HEK293 (cell line): Measurements from ENCODE around the gene KANK2.

ENCODE experiments used
- BCL11A ChIP-seq: fragments of 450-650 bp; formaldehyde crosslinking; IDR thresholded peaks from 2 replicates; pipeline ENCODE4 v1.5.1; 2016; ENCODE audit warnings: low read depth, missing biosample characterization, missing genetic modification characterization
- MYNN ChIP-seq: fragments of 450-650 bp; formaldehyde crosslinking; IDR thresholded peaks from 2 replicates; pipeline ENCODE4 v1.5.1; 2016; ENCODE audit warnings: missing biosample characterization, missing genetic modification characterization, borderline replicate concordance
- OSR2 ChIP-seq: fragments of 450-650 bp; formaldehyde crosslinking; IDR thresholded peaks from 2 replicates; pipeline ENCODE4 v1.5.1; 2016; ENCODE audit warnings: missing biosample characterization, missing genetic modification characterization
- PRDM1 ChIP-seq: fragments of 450-650 bp; formaldehyde crosslinking; IDR thresholded peaks from 2 replicates; pipeline ENCODE4; 2016; ENCODE audit warnings: missing biosample characterization, missing genetic modification characterization
- SP3 ChIP-seq: fragments of 450-650 bp; formaldehyde crosslinking; IDR thresholded peaks from 2 replicates; pipeline ENCODE4 v1.5.1; 2016; ENCODE audit warnings: missing biosample characterization, missing genetic modification characterization
- ZEB2 ChIP-seq: fragments of 450-650 bp; formaldehyde crosslinking; IDR thresholded peaks from 2 replicates; pipeline ENCODE4 v1.5.1; 2016; ENCODE audit warnings: missing biosample characterization, missing genetic modification characterization
- ZNF184 ChIP-seq: fragments of 450-650 bp; IDR thresholded peaks from 2 replicates; pipeline ENCODE4 v1.5.1; 2018; ENCODE audit warnings: missing biosample characterization, mild to moderate bottlenecking, missing genetic modification characterization
- ZNF2 ChIP-seq: fragments of 450-650 bp; formaldehyde crosslinking; IDR thresholded peaks from 2 replicates; pipeline ENCODE4 v1.5.1; 2016; ENCODE audit warnings: missing biosample characterization, missing genetic modification characterization
- ZNF354C ChIP-seq: fragments of 450-650 bp; formaldehyde crosslinking; IDR thresholded peaks from 2 replicates; pipeline ENCODE4 v1.5.1; 2016; ENCODE audit warnings: missing biosample characterization, missing genetic modification characterization, low read depth, borderline replicate concordance
- ZNF394 ChIP-seq: fragments of 450-650 bp; formaldehyde crosslinking; IDR thresholded peaks from 2 replicates; pipeline ENCODE4 v1.5.1; 2016; ENCODE audit warnings: missing biosample characterization, missing genetic modification characterization, mild to moderate bottlenecking, moderate library complexity, borderline replicate concordance
- ZNF423 ChIP-seq: fragments of 450-650 bp; formaldehyde crosslinking; IDR thresholded peaks from 2 replicates; pipeline ENCODE4 v1.5.1; 2016; ENCODE audit warnings: missing biosample characterization, missing genetic modification characterization
- ZNF433 ChIP-seq: fragments of 450-650 bp; formaldehyde crosslinking; IDR thresholded peaks from 2 replicates; pipeline ENCODE4 v1.5.1; 2016; ENCODE audit warnings: missing biosample characterization, missing genetic modification characterization, low read depth
- ZNF558 ChIP-seq: fragments of 450-650 bp; formaldehyde crosslinking; IDR thresholded peaks from 2 replicates; pipeline ENCODE4 v1.5.1; 2016; ENCODE audit warnings: missing biosample characterization, missing genetic modification characterization
- ZNF626 ChIP-seq: fragments of 450-650 bp; sonication (Bioruptor Pico); formaldehyde crosslinking; IDR thresholded peaks from 2 replicates; pipeline ENCODE4 v1.5.1; 2018; ENCODE audit warnings: missing biosample characterization, missing genetic modification characterization, inconsistent platforms
- TF ChIP-seq, protein P1 (sequence below): fragments of 450-650 bp; formaldehyde crosslinking; IDR thresholded peaks from 2 replicates; pipeline ENCODE4; 2016; ENCODE audit warnings: missing biosample characterization, missing genetic modification characterization
- TF ChIP-seq, protein P2 (sequence below): fragments of 450-650 bp; formaldehyde crosslinking; IDR thresholded peaks from 2 replicates; pipeline ENCODE4 v1.5.1; 2016; ENCODE audit warnings: missing biosample characterization, missing genetic modification characterization
- TF ChIP-seq, protein P3 (sequence below): fragments of 450-650 bp; formaldehyde crosslinking; IDR thresholded peaks from 2 replicates; pipeline ENCODE4 v1.5.1; 2016; ENCODE audit warnings: missing biosample characterization, missing genetic modification characterization
- TF ChIP-seq, protein P4 (sequence below): fragments of 450-650 bp; formaldehyde crosslinking; IDR thresholded peaks from 2 replicates; pipeline ENCODE4 v1.5.1; 2017; ENCODE audit warnings: missing biosample characterization, missing genetic modification characterization
- TF ChIP-seq, protein P5 (sequence below): fragments of 450-650 bp; formaldehyde crosslinking; IDR thresholded peaks from 2 replicates; pipeline ENCODE4 v1.5.1; 2016; ENCODE audit warnings: missing biosample characterization, missing genetic modification characterization
- TF ChIP-seq, protein P6 (sequence below): fragments of 450-650 bp; formaldehyde crosslinking; IDR thresholded peaks from 2 replicates; pipeline ENCODE4 v1.5.1; 2016; ENCODE audit warnings: missing biosample characterization, missing genetic modification characterization
- TF ChIP-seq, protein P7 (sequence below): fragments of 450-650 bp; formaldehyde crosslinking; conservative IDR thresholded peaks from 2 replicates; pipeline ENCODE4 v1.5.1; 2016; ENCODE audit warnings: low read depth, missing biosample characterization, missing genetic modification characterization

Gene KANK2

DNA sequence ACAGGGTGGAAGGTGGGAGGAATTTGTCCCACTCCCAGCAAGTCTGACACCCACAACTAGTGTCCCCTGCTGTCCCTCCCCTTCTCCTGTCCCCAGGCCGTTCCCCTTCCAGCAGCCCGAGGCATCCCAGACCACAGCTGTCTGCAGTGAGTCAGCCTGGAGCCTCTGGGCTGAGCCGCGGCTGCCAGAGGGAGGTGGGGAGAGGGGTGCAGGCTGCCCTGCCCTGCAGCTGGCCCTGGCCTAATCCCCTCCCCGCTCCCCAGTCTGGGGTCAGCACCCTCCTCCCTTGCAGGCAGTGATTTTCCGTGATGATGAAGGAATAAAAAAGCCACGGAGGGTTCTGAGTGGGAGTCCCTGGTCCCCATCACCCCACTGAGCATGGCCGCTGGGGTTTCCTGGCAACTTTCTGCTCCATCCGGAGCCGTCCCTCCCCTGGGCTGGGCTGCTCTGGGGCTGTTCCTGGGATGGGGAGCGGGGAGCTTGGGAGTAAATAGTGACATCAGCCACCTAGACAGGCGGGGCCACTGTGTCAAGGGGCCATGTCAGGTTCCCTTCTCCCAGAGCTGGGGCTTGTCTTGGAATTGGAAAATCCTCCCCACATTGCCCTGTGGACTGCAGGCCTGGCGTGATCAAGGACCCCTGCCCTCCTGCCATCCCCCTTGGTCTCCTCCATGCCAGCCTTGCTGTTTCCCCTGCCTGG, 58.6 kb downstream of the KANK2 start (continued):
- TF ChIP-seq ZNF394 (tag by site-specific recombination) (no peak; the same call in 1 of the 2 replicates), OSR2 (no peak), MYNN (tag by site-specific recombination) (no peak), ZNF558 (tag by site-specific recombination) (no peak), SP3 (tag by site-specific recombination) (peak; percentile 56; the same call in 1 of the 2 replicates), ZNF2 (tag by site-specific recombination) (0 out of 2 replicates have a peak, but pooled peaks have one; percentile 8), ZNF433 (tag by site-specific recombination) (no peak), ZNF626 (tag by site-specific recombination) (no peak), ZNF354C (tag by site-specific recombination) (no peak), ZNF423 (no peak), ZNF184 (tag by site-specific recombination) (no peak), BCL11A (tag by site-specific recombination) (no peak), PRDM1 (tag by site-specific recombination) (no peak), ZEB2 (tag by site-specific recombination) (peak; percentile 72; the same call in 1 of the 2 replicates)
- TF ChIP-seq, protein P1, sequence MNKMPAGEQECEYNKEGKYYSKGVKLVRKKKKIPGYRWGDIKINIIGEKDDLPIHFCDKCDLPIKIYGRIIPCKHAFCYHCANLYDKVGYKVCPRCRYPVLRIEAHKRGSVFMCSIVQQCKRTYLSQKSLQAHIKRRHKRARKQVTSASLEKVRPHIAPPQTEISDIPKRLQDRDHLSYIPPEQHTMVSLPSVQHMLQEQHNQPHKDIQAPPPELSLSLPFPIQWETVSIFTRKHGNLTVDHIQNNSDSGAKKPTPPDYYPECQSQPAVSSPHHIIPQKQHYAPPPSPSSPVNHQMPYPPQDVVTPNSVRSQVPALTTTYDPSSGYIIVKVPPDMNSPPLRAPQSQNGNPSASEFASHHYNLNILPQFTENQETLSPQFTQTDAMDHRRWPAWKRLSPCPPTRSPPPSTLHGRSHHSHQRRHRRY: no peak
- TF ChIP-seq, protein P2, sequence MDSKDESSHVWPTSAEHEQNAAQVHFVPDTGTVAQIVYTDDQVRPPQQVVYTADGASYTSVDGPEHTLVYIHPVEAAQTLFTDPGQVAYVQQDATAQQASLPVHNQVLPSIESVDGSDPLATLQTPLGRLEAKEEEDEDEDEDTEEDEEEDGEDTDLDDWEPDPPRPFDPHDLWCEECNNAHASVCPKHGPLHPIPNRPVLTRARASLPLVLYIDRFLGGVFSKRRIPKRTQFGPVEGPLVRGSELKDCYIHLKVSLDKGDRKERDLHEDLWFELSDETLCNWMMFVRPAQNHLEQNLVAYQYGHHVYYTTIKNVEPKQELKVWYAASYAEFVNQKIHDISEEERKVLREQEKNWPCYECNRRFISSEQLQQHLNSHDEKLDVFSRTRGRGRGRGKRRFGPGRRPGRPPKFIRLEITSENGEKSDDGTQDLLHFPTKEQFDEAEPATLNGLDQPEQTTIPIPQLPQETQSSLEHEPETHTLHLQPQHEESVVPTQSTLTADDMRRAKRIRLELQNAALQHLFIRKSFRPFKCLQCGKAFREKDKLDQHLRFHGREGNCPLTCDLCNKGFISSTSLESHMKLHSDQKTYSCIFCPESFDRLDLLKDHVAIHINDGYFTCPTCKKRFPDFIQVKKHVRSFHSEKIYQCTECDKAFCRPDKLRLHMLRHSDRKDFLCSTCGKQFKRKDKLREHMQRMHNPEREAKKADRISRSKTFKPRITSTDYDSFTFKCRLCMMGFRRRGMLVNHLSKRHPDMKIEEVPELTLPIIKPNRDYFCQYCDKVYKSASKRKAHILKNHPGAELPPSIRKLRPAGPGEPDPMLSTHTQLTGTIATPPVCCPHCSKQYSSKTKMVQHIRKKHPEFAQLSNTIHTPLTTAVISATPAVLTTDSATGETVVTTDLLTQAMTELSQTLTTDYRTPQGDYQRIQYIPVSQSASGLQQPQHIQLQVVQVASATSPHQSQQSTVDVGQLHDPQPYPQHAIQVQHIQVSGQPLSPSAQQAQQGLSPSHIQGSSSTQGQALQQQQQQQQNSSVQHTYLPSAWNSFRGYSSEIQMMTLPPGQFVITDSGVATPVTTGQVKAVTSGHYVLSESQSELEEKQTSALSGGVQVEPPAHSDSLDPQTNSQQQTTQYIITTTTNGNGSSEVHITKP: peak; percentile 93
- TF ChIP-seq, protein P3, sequence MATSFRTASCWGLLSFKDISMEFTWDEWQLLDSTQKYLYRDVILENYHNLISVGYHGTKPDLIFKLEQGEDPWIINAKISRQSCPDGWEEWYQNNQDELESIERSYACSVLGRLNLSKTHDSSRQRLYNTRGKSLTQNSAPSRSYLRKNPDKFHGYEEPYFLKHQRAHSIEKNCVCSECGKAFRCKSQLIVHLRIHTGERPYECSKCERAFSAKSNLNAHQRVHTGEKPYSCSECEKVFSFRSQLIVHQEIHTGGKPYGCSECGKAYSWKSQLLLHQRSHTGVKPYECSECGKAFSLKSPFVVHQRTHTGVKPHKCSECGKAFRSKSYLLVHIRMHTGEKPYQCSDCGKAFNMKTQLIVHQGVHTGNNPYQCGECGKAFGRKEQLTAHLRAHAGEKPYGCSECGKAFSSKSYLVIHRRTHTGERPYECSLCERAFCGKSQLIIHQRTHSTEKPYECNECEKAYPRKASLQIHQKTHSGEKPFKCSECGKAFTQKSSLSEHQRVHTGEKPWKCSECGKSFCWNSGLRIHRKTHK (tag by site-specific recombination): no peak
- TF ChIP-seq, protein P4, sequence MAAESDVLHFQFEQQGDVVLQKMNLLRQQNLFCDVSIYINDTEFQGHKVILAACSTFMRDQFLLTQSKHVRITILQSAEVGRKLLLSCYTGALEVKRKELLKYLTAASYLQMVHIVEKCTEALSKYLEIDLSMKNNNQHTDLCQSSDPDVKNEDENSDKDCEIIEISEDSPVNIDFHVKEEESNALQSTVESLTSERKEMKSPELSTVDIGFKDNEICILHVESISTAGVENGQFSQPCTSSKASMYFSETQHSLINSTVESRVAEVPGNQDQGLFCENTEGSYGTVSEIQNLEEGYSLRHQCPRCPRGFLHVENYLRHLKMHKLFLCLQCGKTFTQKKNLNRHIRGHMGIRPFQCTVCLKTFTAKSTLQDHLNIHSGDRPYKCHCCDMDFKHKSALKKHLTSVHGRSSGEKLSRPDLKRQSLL: no peak
- TF ChIP-seq, protein P5, sequence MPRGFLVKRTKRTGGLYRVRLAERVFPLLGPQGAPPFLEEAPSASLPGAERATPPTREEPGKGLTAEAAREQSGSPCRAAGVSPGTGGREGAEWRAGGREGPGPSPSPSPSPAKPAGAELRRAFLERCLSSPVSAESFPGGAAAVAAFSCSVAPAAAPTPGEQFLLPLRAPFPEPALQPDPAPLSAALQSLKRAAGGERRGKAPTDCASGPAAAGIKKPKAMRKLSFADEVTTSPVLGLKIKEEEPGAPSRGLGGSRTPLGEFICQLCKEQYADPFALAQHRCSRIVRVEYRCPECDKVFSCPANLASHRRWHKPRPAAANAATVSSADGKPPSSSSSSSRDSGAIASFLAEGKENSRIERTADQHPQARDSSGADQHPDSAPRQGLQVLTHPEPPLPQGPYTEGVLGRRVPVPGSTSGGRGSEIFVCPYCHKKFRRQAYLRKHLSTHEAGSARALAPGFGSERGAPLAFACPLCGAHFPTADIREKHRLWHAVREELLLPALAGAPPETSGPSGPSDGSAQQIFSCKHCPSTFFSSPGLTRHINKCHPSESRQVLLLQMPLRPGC (tag by site-specific recombination): no peak
- TF ChIP-seq, protein P6, sequence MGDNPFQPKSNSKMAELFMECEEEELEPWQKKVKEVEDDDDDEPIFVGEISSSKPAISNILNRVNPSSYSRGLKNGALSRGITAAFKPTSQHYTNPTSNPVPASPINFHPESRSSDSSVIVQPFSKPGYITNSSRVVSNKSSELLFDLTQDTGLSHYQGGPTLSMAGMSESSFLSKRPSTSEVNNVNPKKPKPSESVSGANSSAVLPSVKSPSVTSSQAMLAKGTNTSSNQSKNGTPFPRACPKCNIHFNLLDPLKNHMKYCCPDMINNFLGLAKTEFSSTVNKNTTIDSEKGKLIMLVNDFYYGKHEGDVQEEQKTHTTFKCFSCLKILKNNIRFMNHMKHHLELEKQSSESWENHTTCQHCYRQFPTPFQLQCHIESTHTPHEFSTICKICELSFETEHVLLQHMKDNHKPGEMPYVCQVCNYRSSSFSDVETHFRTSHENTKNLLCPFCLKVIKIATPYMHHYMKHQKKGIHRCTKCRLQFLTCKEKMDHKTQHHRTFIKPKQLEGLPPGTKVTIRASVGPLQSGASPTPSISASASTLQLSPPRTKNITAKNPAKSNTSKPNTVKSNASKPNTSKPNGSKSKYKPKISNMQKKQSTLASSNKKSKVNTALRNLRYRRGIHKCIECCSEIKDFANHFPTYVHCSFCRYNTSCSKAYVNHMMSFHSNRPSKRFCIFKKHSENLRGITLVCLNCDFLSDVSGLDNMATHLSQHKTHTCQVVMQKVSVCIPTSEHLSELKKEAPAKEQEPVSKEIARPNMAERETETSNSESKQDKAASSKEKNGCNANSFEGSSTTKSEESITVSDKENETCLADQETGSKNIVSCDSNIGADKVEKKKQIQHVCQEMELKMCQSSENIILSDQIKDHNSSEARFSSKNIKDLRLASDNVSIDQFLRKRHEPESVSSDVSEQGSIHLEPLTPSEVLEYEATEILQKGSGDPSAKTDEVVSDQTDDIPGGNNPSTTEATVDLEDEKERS (tag by site-specific recombination): peak; percentile 93
- TF ChIP-seq, protein P7, sequence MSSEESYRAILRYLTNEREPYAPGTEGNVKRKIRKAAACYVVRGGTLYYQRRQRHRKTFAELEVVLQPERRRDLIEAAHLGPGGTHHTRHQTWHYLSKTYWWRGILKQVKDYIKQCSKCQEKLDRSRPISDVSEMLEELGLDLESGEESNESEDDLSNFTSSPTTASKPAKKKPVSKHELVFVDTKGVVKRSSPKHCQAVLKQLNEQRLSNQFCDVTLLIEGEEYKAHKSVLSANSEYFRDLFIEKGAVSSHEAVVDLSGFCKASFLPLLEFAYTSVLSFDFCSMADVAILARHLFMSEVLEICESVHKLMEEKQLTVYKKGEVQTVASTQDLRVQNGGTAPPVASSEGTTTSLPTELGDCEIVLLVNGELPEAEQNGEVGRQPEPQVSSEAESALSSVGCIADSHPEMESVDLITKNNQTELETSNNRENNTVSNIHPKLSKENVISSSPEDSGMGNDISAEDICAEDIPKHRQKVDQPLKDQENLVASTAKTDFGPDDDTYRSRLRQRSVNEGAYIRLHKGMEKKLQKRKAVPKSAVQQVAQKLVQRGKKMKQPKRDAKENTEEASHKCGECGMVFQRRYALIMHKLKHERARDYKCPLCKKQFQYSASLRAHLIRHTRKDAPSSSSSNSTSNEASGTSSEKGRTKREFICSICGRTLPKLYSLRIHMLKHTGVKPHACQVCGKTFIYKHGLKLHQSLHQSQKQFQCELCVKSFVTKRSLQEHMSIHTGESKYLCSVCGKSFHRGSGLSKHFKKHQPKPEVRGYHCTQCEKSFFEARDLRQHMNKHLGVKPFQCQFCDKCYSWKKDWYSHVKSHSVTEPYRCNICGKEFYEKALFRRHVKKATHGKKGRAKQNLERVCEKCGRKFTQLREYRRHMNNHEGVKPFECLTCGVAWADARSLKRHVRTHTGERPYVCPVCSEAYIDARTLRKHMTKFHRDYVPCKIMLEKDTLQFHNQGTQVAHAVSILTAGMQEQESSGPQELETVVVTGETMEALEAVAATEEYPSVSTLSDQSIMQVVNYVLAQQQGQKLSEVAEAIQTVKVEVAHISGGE (tag by site-specific recombination): no peak; the same call in 1 of the 2 replicates
